Activated CD8-positive, alpha-beta memory T cell treated with anti-CD3 and anti-CD28 coated beads for 24 hours (primary cell): ENCODE results near the gene NPDC1.

Experiments
- DNase-seq: peaks from one replicate; pipeline ENCODE4 v3.0.0-alpha.2; 2020

NPDC1 gene

DNA sequence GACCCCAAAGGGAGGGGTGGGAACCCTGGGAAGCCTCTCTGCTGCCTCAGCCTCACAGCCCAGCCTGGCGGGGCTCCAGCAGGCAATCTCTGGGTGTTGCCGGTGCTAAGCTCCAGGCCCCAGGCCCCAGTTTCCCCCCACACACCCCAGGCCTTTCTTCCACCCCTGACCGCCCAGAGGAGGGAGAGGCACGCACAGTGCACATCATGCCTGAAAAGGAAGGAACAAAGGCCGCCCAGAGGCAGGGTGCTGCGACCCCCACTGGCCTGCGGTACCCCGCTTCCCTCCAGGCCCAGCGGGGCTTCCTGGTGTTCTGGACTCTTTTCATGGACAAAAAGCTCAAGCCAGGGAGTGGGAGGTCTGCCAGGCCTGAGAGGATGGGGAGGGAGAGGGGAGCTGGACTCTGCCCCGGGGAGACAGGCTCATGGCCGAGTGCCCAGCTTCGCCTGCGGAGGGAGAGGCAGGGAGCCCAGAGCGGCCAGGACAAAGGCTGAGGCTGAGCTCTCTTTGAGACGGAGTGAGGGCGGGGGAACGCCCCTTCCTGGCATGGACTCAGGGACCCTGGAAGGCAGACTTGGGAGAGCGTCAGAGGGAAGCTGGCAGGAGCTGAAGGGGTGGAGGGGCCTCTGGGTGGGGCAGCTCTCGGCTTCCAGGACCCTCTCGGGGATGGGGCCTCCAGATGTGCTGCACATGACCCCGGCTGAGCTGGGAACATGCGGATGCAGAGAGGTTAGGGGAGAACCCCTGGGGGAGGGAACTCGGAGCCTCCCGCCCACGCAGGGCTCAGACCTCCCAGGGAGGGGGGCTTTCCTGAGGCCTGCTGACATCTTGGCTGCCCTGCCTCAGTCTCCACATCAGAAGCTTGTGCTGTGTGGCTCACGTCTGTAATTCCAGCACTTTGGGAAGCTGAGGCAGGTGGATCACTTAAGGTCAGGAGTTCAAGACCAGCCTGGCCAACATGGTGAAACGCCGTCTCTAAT is 9.7 kb upstream of the NPDC1 start:
- no peak for DNase-seq

DNA sequence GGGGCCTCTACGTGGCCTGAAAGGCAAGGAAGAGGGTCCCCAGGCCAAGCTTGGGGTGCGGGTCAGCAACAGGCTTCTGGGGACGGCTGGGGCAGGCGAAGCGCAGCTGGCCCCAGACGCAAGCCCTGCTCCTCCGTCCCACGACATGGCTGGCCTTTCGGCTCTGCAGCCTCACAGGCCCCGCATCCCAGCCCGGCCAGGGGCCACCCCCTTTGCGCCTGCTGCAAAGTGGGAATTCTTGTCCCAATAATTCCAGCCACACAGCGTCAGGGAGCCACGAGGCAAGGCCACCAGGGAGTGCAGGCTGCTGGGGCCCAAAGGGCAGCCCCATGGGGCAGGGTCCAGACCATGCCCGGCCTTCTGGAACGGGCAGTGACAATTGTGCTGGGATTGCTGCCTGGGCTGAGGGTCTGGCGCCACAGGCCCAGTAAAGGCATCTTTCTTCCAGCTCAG is 9.0 kb upstream of the NPDC1 start:
- no peak for DNase-seq

DNA sequence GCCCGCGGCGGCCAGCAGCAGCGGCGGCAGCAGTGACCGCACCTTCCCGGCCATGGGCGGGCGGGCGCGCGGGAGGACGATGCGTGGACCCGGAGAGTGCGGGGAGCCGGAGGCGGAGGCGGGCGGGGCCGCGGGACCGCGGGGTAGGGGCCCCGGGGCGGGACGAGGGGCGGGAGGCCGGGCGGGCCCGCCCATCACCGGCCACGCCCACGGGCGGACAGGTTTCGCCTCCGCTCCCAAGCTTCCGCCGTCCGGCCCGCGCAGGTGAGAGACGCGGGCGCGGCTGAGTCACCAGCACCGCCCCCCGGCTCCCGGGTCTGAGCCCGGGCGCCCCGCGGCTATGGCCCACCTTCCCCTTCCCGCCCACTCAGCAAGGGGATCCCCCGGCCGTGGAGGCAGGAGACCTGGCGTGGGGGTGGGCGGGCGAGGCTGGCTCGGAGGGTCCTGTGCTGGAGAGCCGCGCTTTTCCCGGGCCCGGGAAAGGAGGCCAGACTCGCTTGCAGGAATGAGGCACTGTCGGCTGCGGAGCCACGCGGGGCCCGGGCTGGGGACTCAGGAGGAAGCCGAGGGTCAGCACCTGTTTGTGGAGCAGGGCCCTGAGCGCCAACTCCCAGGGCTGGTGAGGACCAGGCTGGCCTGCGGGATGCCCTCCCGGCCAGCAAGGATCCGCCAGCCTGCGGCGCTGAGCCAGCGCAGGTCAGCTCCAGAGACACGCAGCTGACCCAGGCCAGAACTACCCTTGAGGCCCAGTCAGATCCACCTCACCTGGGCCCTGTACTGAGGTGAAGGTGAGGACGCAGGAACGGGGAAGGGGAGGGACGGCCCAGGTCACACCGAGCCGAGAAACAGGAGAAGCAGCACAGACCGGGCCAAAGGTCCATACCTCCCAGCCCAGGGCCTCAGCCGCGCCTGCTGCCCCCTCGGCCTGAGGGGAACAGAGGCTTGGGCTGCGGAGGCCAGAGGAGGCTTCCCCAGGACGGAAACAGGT is 8.3 kb upstream of the NPDC1 start, which contains the start of gene ENTPD2:
ENTPD2 (minus strand) TSS at position 118 of the 988 bp plus-strand sequence; CDS start at position 54, 64 bp downstream.
- DNase-seq: no peak

DNA sequence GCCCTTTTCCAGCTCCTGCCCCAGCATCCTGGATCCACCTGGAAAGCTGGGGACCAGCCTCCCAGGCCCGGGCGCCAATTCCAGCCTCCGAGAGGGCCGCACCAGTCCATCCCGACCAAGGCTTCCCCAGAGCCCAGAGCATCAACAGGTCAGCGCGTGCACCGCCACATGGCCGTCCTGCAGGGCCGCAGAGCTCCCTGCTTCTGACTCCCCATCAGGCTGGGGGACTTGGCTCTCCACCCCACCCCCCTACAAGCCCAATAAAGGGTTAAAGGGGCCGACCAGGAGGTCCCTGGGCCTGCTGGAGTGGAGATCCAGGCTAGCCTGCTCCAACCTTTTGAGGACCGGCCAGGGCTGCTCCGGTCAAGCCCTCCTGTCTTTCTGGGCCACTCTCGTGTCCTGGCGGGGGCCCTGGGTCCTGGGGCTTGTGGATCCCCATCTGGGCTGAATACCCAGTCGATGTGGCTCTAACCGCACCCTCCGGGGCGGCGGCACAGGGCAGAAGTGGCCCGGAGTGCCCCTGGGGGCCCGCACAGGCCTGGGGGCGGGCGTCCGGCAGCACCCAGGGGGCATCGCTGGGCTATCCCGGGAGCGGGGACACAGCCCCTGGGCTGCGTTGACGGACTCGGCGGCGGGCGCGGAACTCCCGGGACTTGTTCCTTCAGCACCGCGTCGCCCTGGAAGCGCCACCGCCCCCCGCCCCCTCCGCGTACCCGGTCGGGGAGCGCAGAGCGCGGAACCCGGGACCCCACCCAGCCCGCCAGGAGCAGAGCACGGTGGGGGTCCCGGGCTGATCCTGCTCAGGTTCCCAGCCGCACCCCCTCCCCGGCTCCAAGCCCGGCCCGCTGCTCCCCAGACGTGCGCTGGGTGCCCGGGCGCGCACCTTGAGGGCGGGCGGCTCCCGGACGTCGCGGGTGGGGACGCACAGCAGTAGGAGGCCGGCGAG is 7.3 kb upstream of the NPDC1 start:
- no peak for DNase-seq

DNA sequence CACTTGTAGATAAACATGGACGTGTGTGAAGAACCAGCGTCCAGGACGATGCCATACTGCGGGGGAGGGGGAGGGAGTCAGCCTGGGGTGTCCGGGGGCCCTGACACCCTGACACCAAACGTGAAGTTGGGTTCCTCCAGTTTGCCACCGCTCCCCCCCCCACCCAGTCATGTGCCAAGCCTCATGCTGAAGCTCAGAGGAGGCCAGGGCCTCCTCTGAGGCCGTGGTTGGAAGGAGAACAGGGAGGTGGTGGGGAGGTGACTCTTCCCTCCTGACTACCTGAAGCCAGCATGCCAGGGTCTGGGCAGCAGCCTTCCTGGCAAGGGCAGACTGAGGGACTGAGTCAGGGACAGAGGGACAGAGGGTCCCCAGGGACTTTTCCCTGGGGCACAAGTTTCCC is 6.3 kb upstream of the NPDC1 start:
- no peak for DNase-seq

DNA sequence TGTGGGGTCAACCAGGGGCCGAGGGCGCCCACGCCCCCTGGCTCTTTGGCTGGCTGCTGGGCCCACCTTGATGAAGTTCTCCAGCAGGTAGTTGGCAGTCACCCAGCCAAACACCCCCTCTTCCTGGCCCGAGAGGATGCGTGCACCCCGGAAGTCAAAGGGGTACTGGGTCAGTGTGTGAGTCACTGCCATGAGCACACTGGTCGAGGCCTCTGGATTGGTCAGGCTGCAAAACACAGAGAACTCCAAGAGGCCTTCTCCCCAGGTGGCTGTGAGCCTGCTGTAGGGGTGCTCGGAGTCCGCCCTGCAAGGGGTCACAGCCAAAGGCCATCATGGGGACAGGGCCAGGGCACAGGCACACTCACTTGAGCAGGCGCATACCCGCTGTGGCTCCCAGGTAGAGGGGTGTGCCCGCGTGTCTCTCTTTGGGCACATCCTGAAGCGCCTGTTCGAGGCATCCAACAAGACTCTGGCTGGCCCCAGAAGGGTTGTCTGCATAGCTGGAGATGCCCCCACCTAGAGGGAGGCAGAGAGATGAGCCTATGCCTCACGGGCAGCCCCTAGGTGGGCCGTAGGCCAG is 5.3 kb upstream of the NPDC1 start:
- no peak for DNase-seq

DNA sequence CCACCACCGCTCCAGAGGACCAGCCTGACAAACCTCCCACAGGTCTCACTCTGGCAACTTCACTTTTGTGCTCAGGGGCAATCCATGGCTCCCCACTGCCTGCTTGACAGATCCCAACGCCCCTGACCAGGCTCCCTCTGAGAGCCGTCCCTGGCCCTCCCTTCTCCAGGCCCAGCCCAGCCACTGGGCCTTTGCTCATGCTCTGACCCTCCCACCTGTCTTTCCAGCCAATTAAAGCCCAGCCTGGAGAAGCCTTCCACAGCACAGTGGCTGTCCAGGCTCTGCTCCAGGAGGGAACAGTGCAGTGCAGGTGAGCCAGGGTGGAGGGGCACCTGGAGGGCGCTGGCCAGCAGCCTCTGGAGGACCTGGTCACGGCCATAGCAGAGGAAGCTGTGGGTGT is 4.6 kb upstream of the NPDC1 start:
- no peak for DNase-seq

DNA sequence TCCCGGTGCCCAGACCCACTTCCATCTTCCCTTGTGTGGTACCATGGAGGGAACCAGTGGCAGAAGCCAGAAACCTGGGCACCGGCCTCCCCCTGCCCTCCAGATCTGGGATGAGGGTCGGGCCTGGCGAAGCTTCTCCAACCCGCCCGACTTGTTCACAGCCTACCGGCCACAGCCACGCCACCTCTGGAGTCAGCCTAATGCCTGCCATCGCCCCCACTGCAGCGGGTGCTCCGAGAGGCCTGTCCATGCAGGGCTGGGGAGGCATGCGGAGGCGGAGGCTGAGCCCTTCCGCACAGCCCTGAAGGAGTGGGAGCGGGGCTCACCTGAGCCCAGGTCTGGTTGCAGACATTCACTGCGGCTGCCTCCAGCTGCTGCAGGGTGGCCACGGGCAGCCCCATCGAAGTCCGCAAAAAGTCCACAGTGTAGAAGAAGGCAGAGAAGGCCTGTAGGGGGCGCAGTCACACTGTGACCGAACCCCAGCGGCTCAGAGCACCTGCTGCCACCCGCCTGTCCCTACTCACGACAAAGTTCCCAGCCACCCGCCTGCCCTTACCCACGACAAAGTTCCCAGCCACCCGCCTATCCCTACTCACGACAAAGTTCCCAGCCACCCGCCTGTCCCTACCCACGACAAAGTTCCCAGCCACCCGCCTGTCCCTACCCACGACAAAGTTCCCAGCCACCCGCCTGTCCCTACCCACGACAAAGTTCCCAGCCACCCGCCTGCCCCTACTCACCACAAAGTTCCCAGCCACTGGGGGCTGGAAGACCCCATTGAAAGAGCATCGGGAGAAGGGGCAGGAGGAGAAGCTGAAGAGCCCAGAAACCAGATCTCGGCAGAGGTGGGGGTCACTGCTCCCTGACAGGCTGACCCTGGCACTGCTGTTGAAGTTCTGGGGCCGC is 3.8 kb upstream of the NPDC1 start:
- no peak for DNase-seq

DNA sequence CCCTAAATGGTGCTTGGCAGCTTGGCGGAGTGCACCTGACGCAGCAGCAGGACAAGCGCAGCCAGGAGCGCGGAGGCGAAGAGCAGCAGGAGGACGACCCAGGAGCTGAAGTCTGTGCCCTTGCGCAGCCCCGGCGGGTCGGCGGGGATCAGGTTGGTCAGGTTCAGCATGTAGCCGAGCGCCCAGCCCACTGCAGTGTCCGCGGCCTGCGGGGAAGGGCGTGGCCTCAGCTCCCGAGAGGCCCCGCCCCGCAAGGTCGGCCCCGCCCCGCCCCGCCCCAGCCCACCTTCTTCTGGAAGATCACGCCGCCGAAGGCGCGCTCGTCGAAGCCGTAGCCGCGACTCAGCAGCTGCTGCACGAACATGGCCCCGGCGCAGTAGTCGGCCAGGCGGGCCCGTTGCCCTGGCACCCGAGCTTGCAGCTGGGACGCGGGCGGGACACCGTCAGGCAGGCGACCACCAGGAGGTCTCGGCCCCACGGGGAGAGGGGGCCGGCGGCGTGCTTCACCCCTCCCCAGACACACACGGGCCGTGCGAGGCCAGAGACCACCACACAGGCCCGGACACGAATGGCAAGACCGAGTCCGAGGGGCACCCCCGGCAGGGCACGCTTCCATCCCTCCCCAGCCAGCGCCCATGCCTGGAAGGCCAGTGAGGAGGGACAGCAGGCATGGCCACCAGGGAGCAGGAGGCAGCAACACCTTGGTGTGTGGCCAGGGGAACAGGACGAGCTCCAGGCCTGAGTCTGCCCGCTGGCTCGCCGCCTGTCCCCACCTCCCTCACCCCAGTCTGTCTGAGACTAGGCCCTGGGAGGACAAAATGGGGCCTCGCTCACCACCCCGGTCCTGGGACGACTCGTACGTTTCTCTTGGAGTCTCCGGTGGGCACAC is 2.9 kb upstream of the NPDC1 start:
- no peak for DNase-seq

DNA sequence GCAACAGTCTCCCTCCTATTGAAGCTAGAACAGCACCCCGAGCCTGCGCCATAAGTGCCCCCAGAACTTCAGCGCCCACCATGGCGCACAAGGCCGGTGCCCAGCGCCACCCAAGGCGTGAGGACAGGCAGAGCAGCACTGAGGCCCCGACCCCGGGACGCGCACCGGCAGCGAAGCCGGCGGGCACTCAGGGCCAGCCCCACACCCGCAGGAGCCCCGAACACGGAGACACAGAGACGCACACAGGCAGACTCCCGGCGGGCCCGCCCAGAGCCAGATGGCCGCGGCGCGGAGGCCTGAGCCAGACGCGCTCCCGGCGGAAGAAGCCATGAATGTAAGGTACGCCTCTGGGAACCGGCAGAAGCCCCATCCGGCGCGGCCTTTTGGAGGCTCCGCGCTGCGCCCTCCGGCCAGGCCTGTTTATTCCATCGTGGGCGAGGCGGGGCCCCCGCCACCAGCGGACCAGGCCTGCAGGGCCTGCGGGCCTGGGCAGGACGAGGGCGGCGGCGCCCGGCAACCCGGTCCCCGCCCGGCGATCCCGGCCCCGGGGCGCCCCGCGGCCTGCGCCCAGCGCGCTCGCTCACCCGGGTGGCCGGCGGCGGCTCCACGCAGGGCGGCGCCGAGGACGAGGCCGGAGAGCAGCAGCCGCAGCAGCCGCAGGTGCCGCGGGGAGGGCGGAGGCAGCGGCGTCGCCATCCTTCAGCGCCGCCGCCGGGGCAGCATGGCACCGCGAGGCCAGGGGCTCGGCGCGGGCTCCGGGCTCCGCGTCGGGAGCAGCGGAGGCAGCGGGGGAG is 486 bp downstream of the NPDC1 start:
- no peak for DNase-seq

DNA sequence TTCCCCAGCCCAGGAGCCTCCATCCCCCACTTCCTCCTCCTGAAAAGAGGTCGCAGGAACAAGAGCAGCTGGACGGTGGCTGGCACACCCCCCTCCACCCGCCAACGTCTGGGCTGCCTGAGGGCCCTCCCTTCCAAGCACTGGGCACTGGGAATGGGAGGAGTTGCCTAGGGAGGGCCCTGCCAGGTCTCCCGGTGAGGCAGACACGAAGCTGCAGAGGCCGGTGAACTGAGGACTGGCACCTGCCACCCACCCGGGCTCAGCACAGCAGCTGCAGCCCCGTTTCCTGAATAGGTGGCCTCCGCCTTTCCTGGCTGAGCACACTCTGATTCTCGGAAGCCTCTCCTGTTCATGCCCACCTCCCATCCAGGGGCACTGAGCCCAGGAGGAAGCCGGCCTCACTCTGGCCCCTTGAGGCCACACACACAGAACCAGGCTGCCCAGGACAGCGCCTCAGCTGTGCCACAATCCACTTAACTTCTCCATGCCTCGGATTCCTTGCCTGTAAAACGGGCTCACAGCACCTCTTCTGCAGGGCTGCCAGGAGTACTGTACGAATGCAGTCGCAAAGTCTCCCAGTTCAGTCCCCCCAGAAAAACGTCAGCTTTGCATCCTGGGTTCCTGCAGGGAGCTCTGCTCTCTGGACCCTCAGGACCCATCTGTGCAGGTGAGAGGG is 1.3 kb downstream of the NPDC1 start:
- DNase-seq: no peak

DNA sequence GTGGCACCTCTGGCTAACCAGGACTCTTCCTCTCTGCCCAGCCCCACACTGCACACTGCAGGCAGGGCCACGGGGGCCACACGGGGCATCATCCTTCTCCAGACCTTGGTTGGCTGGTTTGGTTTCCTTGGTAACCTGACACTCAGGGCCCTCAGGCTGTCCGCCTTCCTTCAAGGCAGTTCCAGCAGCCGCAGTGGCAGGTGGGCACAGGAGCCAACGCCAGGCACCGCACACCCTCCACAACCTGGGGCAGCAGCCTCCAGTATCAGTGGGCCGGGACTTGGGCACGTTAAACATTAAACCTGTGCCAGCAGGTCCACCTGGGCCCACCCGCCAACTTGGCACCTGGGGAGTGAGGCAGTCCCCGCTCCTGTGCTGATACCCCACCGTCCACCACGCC is 1.9 kb downstream of the NPDC1 start:
- DNase-seq: no peak

DNA sequence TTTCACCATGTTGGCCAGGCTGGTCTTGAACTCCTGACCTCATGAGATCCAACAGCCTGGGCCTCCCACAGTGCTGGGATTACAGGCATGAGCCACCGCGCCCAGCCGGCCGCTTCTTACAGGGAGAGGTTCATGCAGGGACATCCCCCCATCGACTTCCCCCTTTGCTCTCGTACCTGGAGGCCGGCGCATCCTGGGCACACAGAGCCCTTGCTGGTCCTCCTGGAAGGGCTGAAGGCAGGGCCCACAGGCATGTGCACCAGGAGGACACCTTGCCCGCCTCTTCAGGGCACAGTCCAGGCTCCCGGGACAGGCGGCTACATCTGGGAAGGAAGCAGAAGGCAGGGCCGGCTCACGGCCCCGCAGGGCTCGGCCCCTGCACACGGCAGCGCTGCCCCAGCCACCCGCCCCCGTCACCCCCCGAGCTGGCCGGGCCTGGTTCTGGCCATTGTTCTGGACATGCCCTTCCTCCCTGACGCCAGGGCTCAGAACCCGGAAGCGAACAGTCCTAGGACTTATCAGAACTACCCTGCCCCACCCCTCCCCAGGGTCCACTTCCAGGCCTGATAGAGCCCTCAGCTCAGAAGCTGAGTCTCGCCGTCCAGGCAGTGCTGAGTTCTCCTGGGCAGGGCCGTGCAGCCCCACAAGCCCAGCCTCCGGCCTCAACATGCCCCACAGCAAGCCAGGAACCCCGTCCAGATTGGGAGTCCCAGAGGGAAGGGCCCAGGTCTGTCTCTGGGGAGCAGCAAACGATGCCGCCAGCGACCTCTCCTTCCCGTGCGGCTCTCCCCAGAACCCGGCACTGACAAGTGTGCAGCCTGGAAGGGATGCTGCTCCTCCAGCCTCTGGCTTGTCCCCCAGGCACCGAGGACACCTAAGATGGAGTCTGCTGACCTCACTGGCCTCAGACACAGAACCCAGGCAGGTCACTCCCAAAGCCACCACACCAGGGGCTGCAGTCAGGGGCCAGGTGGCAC is 2.9 kb downstream of the NPDC1 start:
- DNase-seq: no peak

DNA sequence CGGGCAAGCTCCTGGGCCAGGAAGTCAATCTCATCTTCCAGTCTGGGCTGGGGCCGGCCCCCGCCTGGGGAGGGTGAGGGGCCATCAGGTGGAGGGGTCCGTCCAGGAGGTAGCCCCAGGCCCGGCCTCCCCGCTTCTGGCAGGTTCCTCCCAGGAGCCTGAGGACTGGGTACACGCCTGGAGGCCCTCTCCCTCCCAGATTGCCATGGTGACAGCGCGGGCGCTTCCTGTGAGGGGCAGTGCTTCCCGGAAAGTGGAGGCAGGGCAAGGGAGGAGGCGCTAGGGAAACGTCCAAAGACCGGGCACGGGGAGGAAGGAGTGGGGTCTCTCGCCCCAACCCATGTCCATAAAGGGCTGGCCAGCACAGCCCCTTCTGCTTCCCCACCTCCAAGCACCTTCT is 4.9 kb downstream of the NPDC1 start:
- DNase-seq: no peak

DNA sequence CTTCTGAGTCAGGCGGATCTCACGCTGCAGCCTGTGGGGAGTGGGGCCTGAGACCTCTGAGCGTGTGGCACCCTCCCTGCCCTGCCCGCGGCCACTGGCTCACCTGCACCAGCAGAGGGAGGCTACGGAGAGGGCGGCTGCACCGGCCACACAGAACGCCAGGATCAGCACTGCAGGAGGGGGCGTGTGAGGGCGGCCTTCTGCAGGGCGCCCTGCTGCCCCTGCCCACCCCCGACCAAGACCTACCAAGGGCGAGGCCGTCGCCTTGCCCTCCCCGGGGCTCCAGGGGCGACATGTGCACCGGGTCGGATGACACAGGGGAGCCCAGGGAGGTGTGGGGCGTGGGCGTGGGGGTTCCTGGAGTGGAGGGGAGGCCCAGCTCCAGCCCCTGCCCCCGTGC is 5.4 kb downstream of the NPDC1 start:
- no peak for DNase-seq

DNA sequence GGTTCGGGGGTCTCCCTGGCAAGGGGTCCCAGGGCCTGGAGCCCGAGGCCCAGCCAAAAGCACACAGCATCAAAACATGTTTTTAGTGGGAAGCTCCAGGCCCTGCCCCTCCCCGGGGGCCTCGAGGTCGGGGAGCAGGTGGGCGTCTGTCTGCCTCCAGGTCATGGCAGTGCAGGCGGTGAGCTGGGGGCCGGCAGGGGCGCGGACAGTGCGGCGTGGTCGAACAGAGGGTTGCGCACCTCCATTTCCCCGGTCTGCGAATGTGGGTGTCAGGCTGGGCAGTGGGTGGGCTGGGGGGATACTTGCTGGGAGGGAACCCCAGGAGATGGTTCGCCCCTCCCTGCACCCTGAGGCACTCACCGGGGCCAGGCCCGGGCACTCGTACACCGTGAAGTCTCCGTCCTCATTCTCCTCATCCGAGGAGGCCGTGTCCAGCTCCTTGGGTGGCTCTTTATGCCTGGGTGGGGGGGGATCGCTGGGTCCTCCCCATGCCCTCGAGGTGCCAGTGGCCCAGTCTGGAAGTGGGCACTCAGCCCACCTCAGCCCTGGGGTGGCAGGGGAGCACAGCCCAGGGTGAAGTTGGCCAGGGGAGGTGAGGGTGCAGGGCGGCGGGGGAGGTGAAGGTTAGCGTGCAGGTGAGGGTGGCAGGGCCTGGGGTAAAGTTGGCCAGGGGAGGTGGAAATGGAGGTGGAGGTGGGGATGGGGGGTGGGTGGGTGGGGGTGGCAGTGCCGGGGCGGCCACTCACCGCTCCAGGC is 6.2 kb downstream of the NPDC1 start:
- no peak for DNase-seq
